ENCODE results near the gene POU4F3.
A peak's percentile ranks its signal among the peaks of the same experiment; 100 is the strongest.
"Not testable (repeated sequence)": the region's sequence is repeated elsewhere in the genome, so short reads cannot be mapped to it uniquely, and the experiment has no call there.

POU4F3 gene

GRCh38 chr5:146338774-146339714 lies at the start of gene POU4F3:
POU4F3 (plus strand) TSS chr5:146338839; CDS start chr5:146339113, 274 bp downstream.
- no peak for DNase-seq

GRCh38 chr5:146290318-146290717 lies 48.3 kb upstream of the POU4F3 start:
- DNase-seq = no peak

GRCh38 chr5:146291421-146292074 lies 47.1 kb upstream of the POU4F3 start:
- DNase-seq = peak; percentile 37

GRCh38 chr5:146296245-146296644 lies 42.4 kb upstream of the POU4F3 start:
- no peak for DNase-seq

- not testable (repeated sequence) for DNase-seq
Observed at GRCh38 chr5:146298920-146299319, 39.7 kb upstream of the POU4F3 start.

- no peak for DNase-seq
Observed at GRCh38 chr5:146301626-146302025, 37.0 kb upstream of the POU4F3 start.

- DNase-seq = no peak
Observed at GRCh38 chr5:146302406-146302805, 36.2 kb upstream of the POU4F3 start.

GRCh38 chr5:146306838-146307237 lies 31.8 kb upstream of the POU4F3 start:
- DNase-seq = no peak

- DNase-seq = no peak
Observed at GRCh38 chr5:146307796-146308195, 30.8 kb upstream of the POU4F3 start.

- DNase-seq = no peak
Observed at GRCh38 chr5:146310540-146310939, 28.1 kb upstream of the POU4F3 start.

- DNase-seq = no peak
Observed at GRCh38 chr5:146311278-146311677, 27.4 kb upstream of the POU4F3 start.

GRCh38 chr5:146313027-146313426 lies 25.6 kb upstream of the POU4F3 start:
- DNase-seq = no peak

GRCh38 chr5:146321571-146321970 lies 17.1 kb upstream of the POU4F3 start:
- DNase-seq = no peak

GRCh38 chr5:146327257-146327870 lies 11.3 kb upstream of the POU4F3 start:
- no peak for DNase-seq

- DNase-seq = no peak
Observed at GRCh38 chr5:146327989-146328388, 10.7 kb upstream of the POU4F3 start.

GRCh38 chr5:146329697-146330096 lies 8.9 kb upstream of the POU4F3 start:
- DNase-seq = no peak

GRCh38 chr5:146331423-146331822 lies 7.2 kb upstream of the POU4F3 start:
- DNase-seq = no peak

- DNase-seq = no peak
Observed at GRCh38 chr5:146334074-146334533, 4.5 kb upstream of the POU4F3 start.

GRCh38 chr5:146336197-146336596 lies 2.4 kb upstream of the POU4F3 start:
- no peak for DNase-seq

- no peak for DNase-seq
Observed at GRCh38 chr5:146337264-146337904, 1.3 kb upstream of the POU4F3 start.

GRCh38 chr5:146337928-146338327 lies 711 bp upstream of the POU4F3 start:
- DNase-seq = no peak

- DNase-seq = no peak
Observed at GRCh38 chr5:146339715-146340259, 1.1 kb downstream of the POU4F3 start.
